Heart left ventricle (tissue), 16 donors: ENCODE results near the gene PFN4. TPM values are rescaled to one million over a fixed set of nuclear protein-coding genes. Genes with fewer than 3 reads are reported as not detected.
"Not testable (repeated sequence)": the region's sequence is repeated elsewhere in the genome, so short reads cannot be mapped to it uniquely, and the experiment has no call there.

Experiments
- ATAC-seq, 4 donors: fragments of 200-7000 bp; cut with Tn5 transposase; one replicate each; pipeline ENCODE4 v1.9.1; 2020 to 2022; ENCODE audit warnings: moderate library complexity in 4 of 4, mild to moderate bottlenecking in 3 of 4, moderate number of reproducible peaks in 1 of 4
- DNase-seq, 5 donors: peaks; one replicate each; pipeline ENCODE4 v3.0.0-alpha.2; 2020
- H3K27ac ChIP-seq, 12 donors: fragments of 200-600 bp; sonication (generic) in 4 of 12; one replicate each; pipeline versions ENCODE4 v1.5.0 to v1.8.0; 2016 to 2022; ENCODE audit warnings: mild to moderate bottlenecking in 2 of 12
- H3K27me3 ChIP-seq, 9 donors: fragments of 200-600 bp; sonication (generic) in 2 of 9; one replicate each; pipeline versions ENCODE4 v1.5.1 to v1.8.0; 2016 to 2022; ENCODE audit warnings: mild to moderate bottlenecking in 3 of 9
- H3K36me3 ChIP-seq, 9 donors: fragments of 200-600 bp; sonication (generic) in 2 of 9; one replicate each; pipeline versions ENCODE4 v1.5.0 to v1.8.0; 2018 to 2022; ENCODE audit warnings: mild to moderate bottlenecking in 2 of 9
- H3K4me1 ChIP-seq, 12 donors: fragments of 200-600 bp; sonication (generic) in 4 of 12; one replicate each; pipeline versions ENCODE4 v1.5.0 to v1.8.0; 2016 to 2022; ENCODE audit warnings: mild to moderate bottlenecking in 3 of 12
- H3K4me3 ChIP-seq, 12 donors: fragments of 200-600 bp; sonication (generic) in 4 of 12; one replicate each; pipeline versions ENCODE4 v1.5.0 to v1.8.0; 2017 to 2022; ENCODE audit warnings: mild to moderate bottlenecking in 9 of 12, moderate library complexity in 4 of 12
- H3K9me3 ChIP-seq, 12 donors: fragments of 200-600 bp; sonication (generic) in 4 of 12; one replicate each; pipeline versions ENCODE4 v1.5.0 to v1.8.0; 2016 to 2022; ENCODE audit warnings: mild to moderate bottlenecking in 1 of 12
- CTCF ChIP-seq, 12 donors: fragments of 200-600 bp; sonication (generic) in 4 of 12; IDR thresholded peaks; one replicate each; pipeline versions ENCODE4 v1.5.0 to v1.8.0; 2018 to 2022; ENCODE audit warnings: antibody characterized with exemption in 12 of 12, mild to moderate bottlenecking in 5 of 12
- POLR2A ChIP-seq, 2 donors: fragments of 450-650 bp; IDR thresholded peaks; one replicate each; pipeline ENCODE4 v1.6.1; 2017; ENCODE audit warnings: antibody characterized with exemption in 2 of 2, mild to moderate bottlenecking in 2 of 2, moderate library complexity in 2 of 2
- WGBS, 4 donors: extraction: QIAGEN DNeasy Blood & Tissue Kit in 2 of 4; methylation state at CpG; one replicate each; pipeline versions ENCODE4 v1.1.5 to v1.1.7; 2013 to 2018; 5-methylcytosine and 5-hydroxymethylcytosine counted together
- intact Hi-C, 10 donors: fragments of 100-400 bp; cut with DNase I; formaldehyde crosslinking; loops; one replicate each; pipeline versions ENCODE4 v1.11.1 to v1.14.2; 2022
- polyA plus RNA-seq, 2 donors: library from polyadenylated mRNA; stranded (reverse); fragments of 200-250 nt; gene quantifications; one replicate each; pipeline ENCODE4 v1.2.3, GENCODE V29; 2013
- total RNA-seq, 9 donors: library from RNA; depleted of rRNA in 2 of 9; stranded (reverse); fragments of >200 nt in 2 of 9; fragmentation: NEBNext Ultra II Directional in 3 of 9; extraction: Animal tissue kit (Norgen Biotek cat#: 25700) in 3 of 9; gene quantifications; one replicate each; pipeline versions ENCODE4 v1.1.0 to v1.2.4, GENCODE V29; 2016 to 2023
- donor health status: ischemic (EF 13 %, LVEDD 7.1; RV severe dilation, severe dysfunction).
- donor health status: healthy with polysubstance abuse.
- donor health status: DM: no; HTN: yes; CAD: no.
- donor health status: DM: no; HTN: no; CAD: no.
- donor health status: ischemic (EF 25% LVEDD 6.9; RV normal size, moderate dysfunction).
- donor health status: ischemic (EF 25% LVEDD 5.7; RV mildly dilated, moderate dysfunction).
- donor health status: healthy.
- donor health status: DM: yes; HTN: yes; CAD: no.
- donor health status: ischemic (EF 35%, LVEDD 5.7; RV mildly dilated, moderate dysfunction).
- donor health status: nonischemic (EF 11% LVEDD 7.7; RV severe dilation, severe dysfunction).
- donor health status: DM: yes; HTN: yes; CAD: no.
- donor health status: PGD.
- donor health status: ischemic (EF 29% LVEDD 5.4; RV normal size, mild dysfunction).
- donor health status: nonischemic (EF 23%, LVEDD 6.1; RV moderate dilation, normal function).

The PFN4 gene
- total and polyA plus RNA-seq, 11 donors: 0.14 to 2.1 (median 0.59) TPM; not detected in 4

GRCh38 chr2:24104110-24104650 lies 19.0 kb downstream of the PFN4 start:
- intact Hi-C loops: no loop called here
- Histone ChIP-seq H3K9me3 (peaks cover 0 to 19% (median 0%) of the 10 kb centered on the region in 12 donors), H3K4me3 (no peak overlapping the region), H3K27ac (no peak overlapping the region), H3K36me3 (peaks cover 0 to 7% (median 0%) of the 10 kb centered on the region in 9 donors), H3K27me3 (no peaks in the 10 kb centered on the region), H3K4me1 (peaks cover 0 to 3% (median 0%) of the 10 kb centered on the region in 12 donors)
- TF ChIP-seq CTCF (IDR thresholded peaks at IDR 0.05) (no peak), POLR2A (IDR thresholded peaks at IDR 0.05) (no peak)
- no peak for DNase-seq
- 94 to 99% (median 96%) methylated on average over 8 of the region's 8 CpGs for WGBS, 4 donors
- ATAC-seq: no peak

- peaks cover 0 to 7% (median 0%) of the 10 kb centered on the region in 9 donors for H3K36me3 ChIP-seq
- DNase-seq (no peak), ATAC-seq (no peak)
- WGBS, 4 donors: 89 to 94% (median 92%) methylated on average over 1 of the region's 1 CpG
- peaks cover 0 to 3% (median 0%) of the 10 kb centered on the region in 12 donors for H3K4me1 ChIP-seq
- no peaks in the 10 kb centered on the region for H3K27me3 ChIP-seq
- no peak overlapping the region for H3K27ac ChIP-seq
- H3K9me3 ChIP-seq: peaks cover 0 to 17% (median 0%) of the 10 kb centered on the region in 12 donors
- TF ChIP-seq CTCF (IDR thresholded peaks at IDR 0.05) (no peak), POLR2A (IDR thresholded peaks at IDR 0.05) (no peak)
- H3K4me3 ChIP-seq: no peak overlapping the region
- intact Hi-C loops: no loop called here
Measured at GRCh38 chr2:24102677-24103076, 20.5 kb downstream of the PFN4 start.

GRCh38 chr2:24101992-24102391 lies 21.1 kb downstream of the PFN4 start:
- Histone ChIP-seq H3K4me3 (no peak overlapping the region), H3K27me3 (no peaks in the 10 kb centered on the region), H3K27ac (no peak overlapping the region), H3K4me1 (peaks cover 0 to 3% (median 0%) of the 10 kb centered on the region in 12 donors), H3K9me3 (peaks cover 0 to 13% (median 0%) of the 10 kb centered on the region in 12 donors), H3K36me3 (peaks cover 0 to 7% (median 0%) of the 10 kb centered on the region in 9 donors)
- WGBS, 4 donors: 71 to 95% (median 84%) methylated on average over 2 of the region's 2 CpGs
- intact Hi-C loops: no loop called here
- ATAC-seq (no peak), DNase-seq (no peak)
- TF ChIP-seq CTCF (IDR thresholded peaks at IDR 0.05): no peak

- H3K4me3 ChIP-seq, ATAC-seq, H3K27ac ChIP-seq, DNase-seq, H3K9me3 ChIP-seq, H3K27me3 ChIP-seq, H3K4me1 ChIP-seq, intact Hi-C loops: not testable (repeated sequence)
- H3K36me3 ChIP-seq: peaks cover 0 to 19% (median 7%) of the 10 kb centered on the region in 9 donors
- 91 to 95% (median 92%) methylated on average over 2 of the region's 2 CpGs for WGBS, 4 donors
Measured at GRCh38 chr2:24100732-24101131, 22.4 kb downstream of the PFN4 start.

GRCh38 chr2:24095171-24095677 lies 27.9 kb downstream of the PFN4 start:
- DNase-seq, H3K27me3 ChIP-seq, intact Hi-C loops, H3K4me1 ChIP-seq, ATAC-seq, H3K9me3 ChIP-seq, H3K27ac ChIP-seq, H3K4me3 ChIP-seq: not testable (repeated sequence)
- peaks cover 0 to 28% (median 12%) of the 10 kb centered on the region in 9 donors for H3K36me3 ChIP-seq
- 76 to 89% (median 83%) methylated on average over 8 to 17 of the region's 17 CpGs for WGBS, 4 donors

GRCh38 chr2:24093270-24093669 lies 29.9 kb downstream of the PFN4 start:
- H3K36me3 ChIP-seq: peaks cover 0 to 34% (median 17%) of the 10 kb centered on the region in 9 donors
- WGBS, 4 donors: 96 to 99% (median 98%) methylated on average over 5 of the region's 5 CpGs
- H3K4me3 ChIP-seq, H3K27me3 ChIP-seq, H3K27ac ChIP-seq, H3K4me1 ChIP-seq, H3K9me3 ChIP-seq, intact Hi-C loops, DNase-seq, ATAC-seq: not testable (repeated sequence)
